B cell (primary cell): ENCODE data around the gene ARSI. TPM values are rescaled to one million over a fixed set of nuclear protein-coding genes. Genes with fewer than 3 reads are reported as not detected.

Source experiments
- ATAC-seq: fragments of 200-7000 bp; cut with Tn5 transposase; one replicate; pipeline ENCODE4 v1.10.0; 2021; ENCODE audit warnings: low read depth, mild to moderate bottlenecking, moderate number of reproducible peaks, moderate library complexity
- CTCF ChIA-PET: fragments of 350-600 bp; sonication (Branson Sonifier 250); formaldehyde crosslinking; loops from one replicate; lab custom pipeline; 2021; ENCODE audit warnings: antibody characterized with exemption, inconsistent platforms; lab: Charles Lee
- POLR2A ChIA-PET: fragments of 350-600 bp; sonication (Branson Sonifier 250); formaldehyde crosslinking; loops from one replicate; lab custom pipeline; 2021; ENCODE audit warnings: antibody characterized with exemption; lab: Charles Lee
- DNase-seq: peaks from one replicate; pipeline ENCODE4 v3.0.0; 2013
- H2AFZ ChIP-seq: 2 replicates; pipeline ENCODE4 v1.6.1; 2012; ENCODE audit warnings: mild to moderate bottlenecking, low read depth, low read length; ENCODE audit not compliant: insufficient read depth, poor library complexity, severe bottlenecking
- H3K27ac ChIP-seq, 2 donors: 1 replicate in 1 of 2; 2 replicates in 1 of 2; pipeline ENCODE4 v1.5.1; 2012 to 2013; ENCODE audit warnings: low read length in 2 of 2, mild to moderate bottlenecking in 2 of 2, moderate library complexity in 1 of 2
- H3K27me3 ChIP-seq, 4 experiments: fragments of 200-600 bp in 1 of 4; sonication (generic) in 1 of 4; replicated peaks in 1 of 4; 1 replicate in 2 of 4; 2 replicates in 2 of 4; pipeline versions ENCODE4 v1.6.1 to v1.7.0; 2013 to 2016; ENCODE audit warnings: low read length in 3 of 4, mild to moderate bottlenecking in 2 of 4, mixed read lengths in 1 of 4, moderate library complexity in 1 of 4; ENCODE audit not compliant: insufficient read depth in 4 of 4, control insufficient read depth in 3 of 4; ENCODE audit errors: control extremely low read depth in 1 of 4
- H3K36me3 ChIP-seq, 2 experiments: replicated peaks in 1 of 2; 1 replicate in 1 of 2; 2 replicates in 1 of 2; pipeline versions ENCODE4 v1.6.1 to v1.7.1; 2013; ENCODE audit warnings: low read length in 1 of 2; ENCODE audit not compliant: insufficient read depth in 2 of 2, control insufficient read depth in 1 of 2; ENCODE audit errors: control extremely low read depth in 1 of 2, extremely low read depth in 1 of 2
- H3K4me1 ChIP-seq, 2 donors: fragments of 200-600 bp in 1 of 2; sonication (generic) in 1 of 2; 1 replicate in 1 of 2; 2 replicates in 1 of 2; pipeline versions ENCODE4 v1.5.1 to v1.6.1; 2013 to 2017; ENCODE audit warnings: low read length in 2 of 2; ENCODE audit not compliant: control insufficient read depth in 2 of 2, insufficient read depth in 2 of 2
- H3K4me2 ChIP-seq: replicated peaks from 2 replicates; pipeline ENCODE3; 2012; ENCODE audit warnings: mild to moderate bottlenecking, low read depth, low read length; ENCODE audit not compliant: poor library complexity, severe bottlenecking
- H3K4me3 ChIP-seq, 5 experiments: fragments of 200-600 bp in 1 of 5; sonication (generic) in 1 of 5; 1 replicate in 3 of 5; 2 replicates in 2 of 5; pipeline versions ENCODE4 v1.5.1 to v1.7.0; 2011 to 2016; ENCODE audit warnings: low read length in 4 of 5, mild to moderate bottlenecking in 4 of 5, low read depth in 2 of 5, control low read depth in 1 of 5, moderate library complexity in 1 of 5; ENCODE audit not compliant: insufficient read depth in 1 of 5; ENCODE audit errors: control extremely low read depth in 1 of 5, extremely low read depth in 1 of 5
- H3K79me2 ChIP-seq: fragments of 200-600 bp; sonication (generic); one replicate; pipeline ENCODE4 v1.6.0; 2016; ENCODE audit warnings: low read length; ENCODE audit not compliant: control insufficient read depth, insufficient read depth
- H3K9ac ChIP-seq: fragments of 200-600 bp; sonication (generic); 2 replicates; pipeline ENCODE4 v1.6.1; 2017; ENCODE audit warnings: mild to moderate bottlenecking, low read length, moderate library complexity
- H3K9me3 ChIP-seq, 3 donors: one replicate each; pipeline versions ENCODE4 v1.6.1 to v1.7.1; 2013; ENCODE audit warnings: low read length in 2 of 3; ENCODE audit not compliant: control insufficient read depth in 2 of 3, insufficient read depth in 1 of 3; ENCODE audit errors: control extremely low read depth in 1 of 3
- H4K20me1 ChIP-seq: 2 replicates; pipeline ENCODE4 v1.6.0; 2012; ENCODE audit warnings: mild to moderate bottlenecking, low read length; ENCODE audit not compliant: insufficient read depth, control insufficient read depth, poor library complexity, severe bottlenecking
- H3K27ac Mint-ChIP-seq: one replicate; pipeline ENCODE4 v1.8.0; 2021; ENCODE audit warnings: mixed read lengths
- H3K27me3 Mint-ChIP-seq: one replicate; pipeline ENCODE4 v1.8.0; 2021; ENCODE audit warnings: mixed read lengths
- H3K4me1 Mint-ChIP-seq: one replicate; pipeline ENCODE4 v1.8.0; 2021; ENCODE audit warnings: mixed read lengths
- H3K4me3 Mint-ChIP-seq: one replicate; pipeline ENCODE4 v1.8.0; 2021; ENCODE audit warnings: mixed read lengths
- H3K9me3 Mint-ChIP-seq: one replicate; pipeline ENCODE4 v1.8.0; 2022; ENCODE audit warnings: mixed read lengths; ENCODE audit not compliant: insufficient read depth
- CTCF ChIP-seq: fragments of 200-600 bp; IDR thresholded peaks from one replicate; pipeline ENCODE4 v1.8.0; 2022; ENCODE audit warnings: antibody characterized with exemption, mild to moderate bottlenecking
- EZH2 ChIP-seq: IDR thresholded peaks from 2 replicates; pipeline ENCODE4 v1.6.1; 2012; ENCODE audit warnings: borderline replicate concordance, low read depth, mild to moderate bottlenecking, moderate library complexity, low read length; ENCODE audit not compliant: insufficient read depth, poor library complexity, severe bottlenecking
- WGBS: methylation state at CpG from one replicate; pipeline ENCODE4 v1.1.5; 2013; ENCODE audit warnings: missing lambda C conversion rate; ENCODE audit not compliant: insufficient coverage; 5-methylcytosine and 5-hydroxymethylcytosine counted together
- intact Hi-C: fragments of 100-400 bp; cut with micrococcal nuclease; formaldehyde crosslinking; loops from one replicate; pipeline ENCODE4 v1.10.0; 2022
- polyA plus RNA-seq: library from polyadenylated mRNA; depleted of rRNA; stranded (reverse); fragments of >200 nt; gene quantifications from 2 replicates; pipeline ENCODE4 v1.2.3, GENCODE V29; 2012
- total RNA-seq, 2 donors: library from RNA; stranded (reverse); fragments of 120-200 nt in 1 of 2; gene quantifications; 1 replicate in 1 of 2; 2 replicates in 1 of 2; pipeline versions ENCODE4 v1.2.3 to v1.2.4, GENCODE V29; 2013 to 2022

Gene ARSI
- total and polyA plus RNA-seq, 2 donors (not counting 1 experiment from before 2014, with no cell fraction given), result not detected

DNA sequence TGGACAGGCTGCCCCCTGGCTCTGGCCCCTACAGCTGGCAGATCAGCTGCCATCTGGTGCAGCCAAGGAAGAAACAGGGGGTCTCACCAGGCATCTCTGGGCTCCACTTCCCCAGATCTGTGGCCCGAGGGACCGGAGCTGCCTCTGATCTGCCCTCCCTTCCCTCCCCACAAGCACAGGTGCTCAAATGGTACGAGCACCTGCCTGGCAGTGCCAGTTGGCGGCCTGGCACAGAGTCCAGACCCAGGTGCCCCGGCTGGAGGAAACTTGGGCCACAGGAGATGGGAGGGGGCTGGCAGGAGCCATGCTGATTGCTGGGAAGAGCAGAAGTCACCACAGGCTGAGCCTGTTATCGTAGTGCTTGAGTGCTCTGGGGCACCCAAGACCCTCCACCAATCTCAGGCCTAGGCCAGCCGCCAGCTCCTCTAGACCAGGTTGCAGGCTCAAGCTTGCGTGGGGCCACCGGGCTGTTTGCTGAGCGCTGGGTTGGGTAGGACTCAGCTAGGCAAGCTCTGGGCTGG is 8.1 kb downstream of the ARSI start:
- intact Hi-C loops, result no loop called here
- H3K27me3 Mint-ChIP-seq, result peaks cover 11% of the 10 kb centered on the region
- no peak for TF ChIP-seq CTCF
- no peak for TF ChIP-seq EZH2
- H3K79me2 ChIP-seq, result no peaks in the 10 kb centered on the region
- H3K4me1 ChIP-seq, result no peaks in the 10 kb centered on the region
- no peak overlapping the region for H3K4me3 Mint-ChIP-seq
- no peak overlapping the region for H3K9ac ChIP-seq
- no peak overlapping the region for H3K27ac ChIP-seq
- ATAC-seq, result no peak
- H3K9me3 Mint-ChIP-seq, result no peaks in the 10 kb centered on the region
- H4K20me1 ChIP-seq, result no peaks in the 10 kb centered on the region
- POLR2A ChIA-PET, result no interaction called here
- WGBS, result 95% methylated on average over 7 of the region's 10 CpGs
- CTCF ChIA-PET, result no interaction called here
- H3K4me2 ChIP-seq, result no peak overlapping the region
- H3K9me3 ChIP-seq, result no peaks in the 10 kb centered on the region
- H3K27ac Mint-ChIP-seq, result no peak overlapping the region
- H3K4me3 ChIP-seq, result no peak overlapping the region
- no peak for DNase-seq
- no peak overlapping the region for H2AFZ ChIP-seq
- H3K4me1 Mint-ChIP-seq, result no peaks in the 10 kb centered on the region
- H3K36me3 ChIP-seq, result no peaks in the 10 kb centered on the region
- H3K27me3 ChIP-seq, result peaks cover 0 to 9% (median 3%) of the 10 kb centered on the region in 4 experiments

DNA sequence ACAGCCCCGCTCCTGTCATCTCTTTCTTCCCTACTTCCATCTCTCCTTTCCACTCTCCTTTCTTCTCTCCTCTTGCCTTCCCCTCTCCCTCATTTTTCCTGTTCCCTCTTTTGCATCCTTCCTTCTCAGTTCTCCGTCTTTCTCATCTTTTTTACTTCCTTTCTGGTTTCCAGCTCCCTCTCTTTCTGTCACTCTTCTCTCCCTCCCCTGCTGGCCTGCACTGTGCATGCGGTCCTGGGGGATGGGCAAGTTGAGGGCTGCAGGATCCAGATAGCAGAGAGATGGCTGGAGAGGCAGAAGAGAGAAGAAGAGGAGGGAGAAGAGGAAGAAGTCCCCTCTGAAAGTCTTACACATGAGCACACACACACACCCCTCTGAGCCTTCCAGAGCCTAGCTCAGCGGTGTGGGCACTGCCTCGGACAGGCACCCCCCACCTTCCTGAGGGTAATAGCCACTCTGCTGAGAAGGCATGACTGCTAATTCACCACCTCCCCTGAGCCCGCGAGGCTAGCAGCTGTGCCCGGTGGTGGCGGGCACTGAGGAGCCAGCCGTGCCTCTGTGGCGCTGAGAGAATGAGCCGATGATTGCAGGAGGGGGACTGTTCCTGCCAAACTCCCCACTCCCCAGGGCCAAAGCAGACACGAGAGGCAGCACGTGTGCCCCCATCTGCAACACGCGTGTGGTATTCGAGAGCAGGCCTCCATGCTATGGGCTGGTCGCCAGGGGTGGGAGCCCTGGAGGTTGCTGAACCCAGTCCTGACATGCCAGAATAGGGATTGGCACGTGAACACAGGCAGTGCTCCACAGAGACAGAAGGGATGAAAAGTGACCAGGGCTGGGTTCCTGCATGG is 9.4 kb downstream of the ARSI start:
- Histone ChIP-seq H3K27me3 (peaks cover 0 to 9% (median 3%) of the 10 kb centered on the region in 4 experiments), H4K20me1 (no peaks in the 10 kb centered on the region), H3K4me3 (no peak overlapping the region), H2AFZ (no peak overlapping the region), H3K9ac (no peak overlapping the region), H3K27ac (no peak overlapping the region), H3K79me2 (no peaks in the 10 kb centered on the region), H3K36me3 (no peaks in the 10 kb centered on the region), H3K9me3 (no peaks in the 10 kb centered on the region), H3K4me2 (no peak overlapping the region), H3K4me1 (no peaks in the 10 kb centered on the region)
- no peak for ATAC-seq
- Mint-ChIP-seq H3K27me3 (peaks cover 8% of the 10 kb centered on the region), H3K27ac (no peak overlapping the region), H3K9me3 (no peaks in the 10 kb centered on the region), H3K4me3 (no peak overlapping the region), H3K4me1 (no peaks in the 10 kb centered on the region)
- ChIA-PET CTCF (no interaction called here), POLR2A (no interaction called here)
- 90% methylated on average over 15 of the region's 19 CpGs for WGBS
- no peak for TF ChIP-seq CTCF
- no peak for TF ChIP-seq EZH2
- no peak for DNase-seq
- intact Hi-C loops, result no loop called here
